H1 (cell line): ENCODE data around the gene UPF3B. TPM values are rescaled to one million over a fixed set of nuclear protein-coding genes. Genes with fewer than 3 reads are reported as not detected.

ENCODE experiments used
- CTCF ChIA-PET: fragments of 300-600 bp; sonication (Branson Sonifier 250); formaldehyde crosslinking; loops from one replicate; lab custom pipeline; 2021; ENCODE audit not compliant: partially characterized antibody; lab: Charles Lee
- POLR2A ChIA-PET: fragments of 300-600 bp; sonication (Branson Sonifier 250); formaldehyde crosslinking; loops from one replicate; lab custom pipeline; 2021; ENCODE audit warnings: inconsistent platforms; ENCODE audit not compliant: partially characterized antibody; lab: Charles Lee
- DNase-seq, 2 experiments: peaks; one replicate each; pipeline versions ENCODE4 v3.0.0 to v3.0.0-alpha.2; 2010 to 2022; ENCODE audit warnings: low spot score in 2 of 2, low read depth in 1 of 2, mixed read lengths in 1 of 2
- FAIRE-seq: peaks from 2 replicates; lab custom pipeline; 2011; peaks lifted over from hg19 to GRCh38; lab: Jason Lieb, UNC
- H2AFZ ChIP-seq: 2 replicates; pipeline ENCODE4 v1.8.1; 2012; ENCODE audit warnings: low read length, inconsistent platforms
- H2AK5ac ChIP-seq: 2 replicates; pipeline ENCODE4 v1.6.1; 2013; ENCODE audit warnings: low read depth, low read length
- H2BK120ac ChIP-seq: replicated peaks from 2 replicates; pipeline ENCODE3; 2013; ENCODE audit warnings: low read depth, low read length, inconsistent platforms
- H2BK12ac ChIP-seq: 2 replicates; pipeline ENCODE4 v1.6.1; 2013; ENCODE audit warnings: low read depth, low read length
- H2BK15ac ChIP-seq: 2 replicates; pipeline ENCODE4 v1.6.1; 2013; ENCODE audit warnings: low read length
- H2BK20ac ChIP-seq: 2 replicates; pipeline ENCODE4 v1.6.1; 2013; ENCODE audit warnings: low read length
- H2BK5ac ChIP-seq: 2 replicates; pipeline ENCODE4 v1.6.1; 2013; ENCODE audit warnings: low read depth, low read length
- H3K14ac ChIP-seq: 2 replicates; pipeline ENCODE4 v1.6.1; 2013; ENCODE audit warnings: inconsistent platforms; ENCODE audit not compliant: insufficient read length
- H3K18ac ChIP-seq: 2 replicates; pipeline ENCODE4 v1.6.1; 2013; ENCODE audit warnings: low read length; ENCODE audit errors: extremely low read depth
- H3K23ac ChIP-seq: 2 replicates; pipeline ENCODE4 v1.6.1; 2013; ENCODE audit warnings: inconsistent platforms; ENCODE audit not compliant: insufficient read length
- H3K23me2 ChIP-seq: 2 replicates; pipeline ENCODE4 v1.6.1; 2013; ENCODE audit warnings: low read depth, low read length
- H3K27ac ChIP-seq: 2 replicates; pipeline ENCODE4 v1.6.1; 2011; ENCODE audit warnings: low read depth, low read length, inconsistent platforms
- H3K27me3 ChIP-seq, 4 experiments: replicated peaks in 1 of 4; 1 replicate in 1 of 4; 2 replicates in 3 of 4; pipeline versions ENCODE4 v1.6.1 to v1.8.1; 2011 to 2013; ENCODE audit warnings: low read length in 3 of 4, mild to moderate bottlenecking in 3 of 4, inconsistent platforms in 2 of 4, mixed read lengths in 2 of 4, moderate library complexity in 1 of 4; ENCODE audit not compliant: control insufficient read depth in 3 of 4, insufficient read depth in 3 of 4; ENCODE audit errors: extremely low read depth in 1 of 4
- H3K36me3 ChIP-seq, 4 experiments: 2 replicates each; pipeline versions ENCODE4 v1.6.1 to v1.8.1; 2011 to 2013; ENCODE audit warnings: mild to moderate bottlenecking in 4 of 4, low read length in 3 of 4, moderate library complexity in 2 of 4, control low read depth in 1 of 4, inconsistent platforms in 1 of 4; ENCODE audit not compliant: insufficient read depth in 4 of 4, control insufficient read depth in 2 of 4
- H3K4ac ChIP-seq: replicated peaks from 2 replicates; pipeline ENCODE3; 2013; ENCODE audit warnings: low read length, low read depth, mixed read lengths, inconsistent platforms; ENCODE audit not compliant: insufficient read length
- H3K4me1 ChIP-seq, 4 experiments: replicated peaks in 1 of 4; 1 replicate in 1 of 4; 2 replicates in 3 of 4; pipeline versions ENCODE4 v1.6.1 to v1.8.1; 2011 to 2013; ENCODE audit warnings: low read length in 3 of 4, inconsistent platforms in 2 of 4, mixed read lengths in 1 of 4; ENCODE audit not compliant: insufficient read depth in 4 of 4, control insufficient read depth in 3 of 4
- H3K4me2 ChIP-seq, 2 experiments: 2 replicates each; pipeline versions ENCODE4 v1.6.1 to v1.8.1; 2011 to 2013; ENCODE audit warnings: low read depth in 2 of 2, low read length in 2 of 2, control low read depth in 1 of 2, inconsistent platforms in 1 of 2, mild to moderate bottlenecking in 1 of 2; ENCODE audit not compliant: insufficient read depth in 1 of 2
- H3K4me3 ChIP-seq, 4 experiments: fragments of 200-600, 300-600 bp in 1 of 4; sonication (generic), shearing (Covaris generic), sonication (Bioruptor Twin) in 1 of 4; 2 replicates each; pipeline versions ENCODE4 v1.5.1 to v1.8.1; 2011 to 2016; ENCODE audit warnings: low read length in 4 of 4, low read depth in 3 of 4, control low read depth in 2 of 4, inconsistent platforms in 2 of 4, mild to moderate bottlenecking in 2 of 4, mixed read lengths in 1 of 4, moderate library complexity in 1 of 4; ENCODE audit not compliant: insufficient read depth in 2 of 4; ENCODE audit errors: extremely low read depth in 1 of 4
- H3K56ac ChIP-seq: replicated peaks from 2 replicates; pipeline ENCODE3; 2013; ENCODE audit warnings: low read depth, mild to moderate bottlenecking, mixed read lengths, low read length, inconsistent platforms; ENCODE audit not compliant: insufficient read length
- H3K79me1 ChIP-seq: 2 replicates; pipeline ENCODE4 v1.6.1; 2013; ENCODE audit warnings: low read depth, low read length, control low read depth
- H3K79me2 ChIP-seq, 2 experiments: 2 replicates each; pipeline versions ENCODE4 v1.6.1 to v1.8.1; 2012 to 2013; ENCODE audit warnings: low read length in 2 of 2, mild to moderate bottlenecking in 2 of 2, inconsistent platforms in 1 of 2; ENCODE audit not compliant: insufficient read depth in 2 of 2, control insufficient read depth in 1 of 2
- H3K9ac ChIP-seq, 4 experiments: replicated peaks in 1 of 4; 1 replicate in 1 of 4; 2 replicates in 3 of 4; pipeline versions ENCODE4 v1.6.1 to v1.8.1; 2011 to 2013; ENCODE audit warnings: low read depth in 3 of 4, low read length in 3 of 4, control low read depth in 2 of 4, mild to moderate bottlenecking in 2 of 4, moderate library complexity in 2 of 4, inconsistent platforms in 1 of 4; ENCODE audit errors: extremely low read depth in 1 of 4
- H3K9me3 ChIP-seq, 2 experiments: 2 replicates each; pipeline versions ENCODE4 v1.6.1 to v1.8.1; 2012 to 2013; ENCODE audit warnings: mild to moderate bottlenecking in 2 of 2, moderate library complexity in 2 of 2, control low read depth in 1 of 2, inconsistent platforms in 1 of 2, low read depth in 1 of 2, low read length in 1 of 2, mixed read lengths in 1 of 2; ENCODE audit not compliant: insufficient read depth in 2 of 2
- H4K20me1 ChIP-seq, 2 experiments: replicated peaks in 1 of 2; 2 replicates each; pipeline versions ENCODE3 to v1.8.1; 2011 to 2013; ENCODE audit warnings: inconsistent platforms in 2 of 2, low read length in 2 of 2, mild to moderate bottlenecking in 1 of 2; ENCODE audit not compliant: insufficient read depth in 2 of 2, control insufficient read depth in 1 of 2
- H4K5ac ChIP-seq: 2 replicates; pipeline ENCODE4 v1.6.1; 2013; ENCODE audit warnings: low read length, low read depth, mixed read lengths, inconsistent platforms; ENCODE audit not compliant: insufficient read length
- H4K8ac ChIP-seq: 2 replicates; pipeline ENCODE4 v1.8.0; 2013; ENCODE audit warnings: mild to moderate bottlenecking, moderate library complexity, low read length, inconsistent platforms; ENCODE audit not compliant: insufficient read depth; ENCODE audit errors: extremely low read depth
- H4K91ac ChIP-seq: replicated peaks from 2 replicates; pipeline ENCODE3; 2013; ENCODE audit warnings: low read length, mixed read lengths, inconsistent platforms; ENCODE audit not compliant: insufficient read length
- BCL11A ChIP-seq, 2 experiments: IDR thresholded peaks; one replicate each; pipeline ENCODE4 v1.6.1; 2011; ENCODE audit warnings: low read depth in 2 of 2, low read length in 2 of 2, mild to moderate bottlenecking in 2 of 2
- CTBP2 ChIP-seq: IDR thresholded peaks from 2 replicates; pipeline ENCODE4 v1.7.0; 2011; ENCODE audit warnings: borderline replicate concordance, mild to moderate bottlenecking, moderate library complexity, mixed read lengths, low read length; ENCODE audit not compliant: insufficient read depth, insufficient read length
- FOSL1 ChIP-seq: IDR thresholded peaks from 2 replicates; pipeline ENCODE4 v1.6.1; 2011; ENCODE audit warnings: mild to moderate bottlenecking, low read depth, low read length, moderate library complexity; ENCODE audit not compliant: insufficient read depth
- GABPA ChIP-seq: IDR thresholded peaks from 2 replicates; pipeline ENCODE4 v1.6.1; 2011; ENCODE audit warnings: mild to moderate bottlenecking, low read length, moderate library complexity, borderline replicate concordance; ENCODE audit not compliant: insufficient read depth
- HDAC6 ChIP-seq: IDR thresholded peaks from one replicate; pipeline ENCODE4 v1.7.1; 2012; ENCODE audit warnings: low read depth, mild to moderate bottlenecking, inconsistent platforms, low read length, moderate library complexity
- KDM1A ChIP-seq: fragments of 200-600, 300-600 bp; sonication (generic); IDR thresholded peaks from 2 replicates; pipeline ENCODE4 v1.7.1; 2016; ENCODE audit warnings: mild to moderate bottlenecking, low read length, borderline replicate concordance
- MAX ChIP-seq: IDR thresholded peaks from 2 replicates; pipeline ENCODE4 v1.6.1; 2012; ENCODE audit warnings: inconsistent platforms
- NANOG ChIP-seq: IDR thresholded peaks from 2 replicates; pipeline ENCODE4 v1.6.1; 2011; ENCODE audit warnings: low read length, low read depth, mild to moderate bottlenecking, inconsistent platforms; ENCODE audit not compliant: insufficient read depth, poor library complexity, severe bottlenecking
- SRF ChIP-seq: IDR thresholded peaks from 2 replicates; pipeline ENCODE4 v1.6.1; 2011; ENCODE audit warnings: mild to moderate bottlenecking, low read depth, low read length, moderate library complexity
- SUZ12 ChIP-seq: fragments of 200-600 bp; sonication (generic); IDR thresholded peaks from 2 replicates; pipeline ENCODE4 v1.6.1; 2012; ENCODE audit warnings: mild to moderate bottlenecking, inconsistent platforms, low read length, moderate library complexity, mixed read lengths
- WGBS, 2 experiments: shearing (Covaris generic) in 1 of 2; methylation state at CpG; one replicate each; pipeline versions ENCODE4 v1.1.6 to v1.1.7; 2013 to 2015; ENCODE audit warnings: low lambda C conversion rate in 2 of 2, mixed read lengths in 2 of 2, inconsistent platforms in 1 of 2, low coverage in 1 of 2, missing lambda C conversion rate in 1 of 2; ENCODE audit not compliant: insufficient replicate concordance in 2 of 2, insufficient coverage in 1 of 2, insufficient read length in 1 of 2; ENCODE audit errors: extremely low coverage in 1 of 2, missing lambda C conversion rate in 1 of 2; 5-methylcytosine and 5-hydroxymethylcytosine counted together
- polyA plus RNA-seq, 7 experiments: library from polyadenylated mRNA; depleted of rRNA in 3 of 7; stranded (reverse) in 5 of 7; unstranded in 2 of 7; fragments of >200 nt in 5 of 7; fragments of 200-250 nt in 2 of 7; gene quantifications; 1 replicate in 5 of 7; 2 replicates in 1 of 7; 4 replicates in 1 of 7; pipeline versions ENCODE4 v1.2.1 to v1.2.3, GENCODE V29; 2011 to 2013; ENCODE audit warnings: missing spikeins in 2 of 7, mixed read lengths in 2 of 7
- total RNA-seq: library from RNA; stranded (reverse); fragmentation: NEBNext Ultra II Directional; extraction: Animal tissue kit (Norgen Biotek cat#: 25700); gene quantifications from 2 replicates; pipeline ENCODE4 v1.2.1, GENCODE V29; 2021

The UPF3B gene
- total and polyA plus RNA-seq, 2 of the 8 experiments (the other 6 are each of a cell fraction or from before 2014, with no cell fraction given): 7.8 to 20.9 TPM

GRCh38 chrX:119871599-119872395 is 19.0 kb upstream of the UPF3B start, which contains the start of the genes NDUFA1 and RNF113A:
Gene NDUFA1 (plus strand): TSS chrX:119871832. CDS start chrX:119871912, 80 bp downstream.
Gene RNF113A (minus strand): TSS chrX:119871733. CDS start chrX:119871613, 120 bp downstream.
- H2AFZ ChIP-seq: no peak within 1 kb of the TSS; the same call in 1 of the 2 replicates
- no peaks in the 10 kb centered on the region for H3K79me1 ChIP-seq
- WGBS, 2 experiments: 2% methylated on average over 56 of the region's 62 CpGs; no CpG with 5 or more reads in 1 of the 2 experiments
- peaks cover 0 to 8% of the 10 kb centered on the region in 2 experiments; a peak in 1 of 4 replicates for H3K79me2 ChIP-seq
- no peaks in the 10 kb centered on the region for H3K27me3 ChIP-seq
- H4K20me1 ChIP-seq: no peaks in the 10 kb centered on the region
- H4K5ac ChIP-seq: peak within 1 kb of the TSS; percentile 95
- H2BK120ac ChIP-seq: no peak within 1 kb of the TSS
- no peaks in the 10 kb centered on the region for H3K9me3 ChIP-seq
- peaks cover 0 to 8% (median 0%) of the 10 kb centered on the region in 4 experiments; a peak in 1 of 8 replicates for H3K36me3 ChIP-seq
- H2BK12ac ChIP-seq: no peak within 1 kb of the TSS
- ChIA-PET CTCF (interaction anchor here (1.0 to 2.4 kb wide), 2 partner anchors 10 to 16 kb away, joined by 3 to 13 read pairs; no protein-coding TSS in a partner anchor), POLR2A (interaction anchor here (1.1 to 2.5 kb wide), 7 partner anchors 10 to 80 kb away, joined by 3 to 13 read pairs (median 5); partner anchors contain the start of genes RPL39 and UPF3B)
- peak within 1 kb of the TSS; percentile 96 for H3K18ac ChIP-seq
- H4K91ac ChIP-seq: peak within 1 kb of the TSS; percentile 85
- 0 out of 2 replicates have a peak, but pooled peaks cover 2% of the 10 kb centered on the region for H3K23me2 ChIP-seq
- H3K9ac ChIP-seq: peak within 1 kb of the TSS in 3 of 4 experiments; percentile 72 to 94 (median 83); a peak in 6 of 7 replicates
- FAIRE-seq (no peak), DNase-seq (peak; percentile 60 to 74)
- H3K4me2 ChIP-seq: peak within 1 kb of the TSS; percentile 85 to 98
- H3K23ac ChIP-seq: no peak within 1 kb of the TSS
- no peak within 1 kb of the TSS for H2BK15ac ChIP-seq
- H3K4ac ChIP-seq: no peak within 1 kb of the TSS
- peak within 1 kb of the TSS; percentile 77 for H3K56ac ChIP-seq
- no peak within 1 kb of the TSS for H3K14ac ChIP-seq
- H3K27ac ChIP-seq: peak within 1 kb of the TSS; percentile 84
- no peaks in the 10 kb centered on the region for H3K4me1 ChIP-seq
- peak within 1 kb of the TSS; percentile 95; the same call in 1 of the 2 replicates for H4K8ac ChIP-seq
- no peak within 1 kb of the TSS for H2BK20ac ChIP-seq
- H2BK5ac ChIP-seq: no peak within 1 kb of the TSS; the same call in 1 of the 2 replicates
- H3K4me3 ChIP-seq: peak within 1 kb of the TSS; percentile 81 to 95 (median 90)
- no peak within 1 kb of the TSS for H2AK5ac ChIP-seq
- TF ChIP-seq SUZ12: no peak
- TF ChIP-seq HDAC6: no peak
- no peak for TF ChIP-seq FOSL1
- no peak for TF ChIP-seq SRF
- no peak for TF ChIP-seq CTBP2
- no peak for TF ChIP-seq GABPA
- TF ChIP-seq MAX: no peak
- no peak for TF ChIP-seq KDM1A
- TF ChIP-seq BCL11A (IDR thresholded peaks at IDR 0.05; ENCODE audit: low read depth in 2 of 2, low read length in 2 of 2): no peak
- no peak for TF ChIP-seq NANOG
